GM20000 (cell line): ENCODE data around the gene HPRT1.

ENCODE experiments used
- DNase-seq: peaks from one replicate; pipeline ENCODE4 v3.0.0; 2012; ENCODE audit warnings: low spot score
- CTCF ChIP-seq: IDR thresholded peaks from 2 replicates; pipeline ENCODE4 v1.5.1; 2012; ENCODE audit warnings: mild to moderate bottlenecking, control low read depth; ENCODE audit errors: extremely low read depth, missing control alignments

Gene HPRT1

DNA sequence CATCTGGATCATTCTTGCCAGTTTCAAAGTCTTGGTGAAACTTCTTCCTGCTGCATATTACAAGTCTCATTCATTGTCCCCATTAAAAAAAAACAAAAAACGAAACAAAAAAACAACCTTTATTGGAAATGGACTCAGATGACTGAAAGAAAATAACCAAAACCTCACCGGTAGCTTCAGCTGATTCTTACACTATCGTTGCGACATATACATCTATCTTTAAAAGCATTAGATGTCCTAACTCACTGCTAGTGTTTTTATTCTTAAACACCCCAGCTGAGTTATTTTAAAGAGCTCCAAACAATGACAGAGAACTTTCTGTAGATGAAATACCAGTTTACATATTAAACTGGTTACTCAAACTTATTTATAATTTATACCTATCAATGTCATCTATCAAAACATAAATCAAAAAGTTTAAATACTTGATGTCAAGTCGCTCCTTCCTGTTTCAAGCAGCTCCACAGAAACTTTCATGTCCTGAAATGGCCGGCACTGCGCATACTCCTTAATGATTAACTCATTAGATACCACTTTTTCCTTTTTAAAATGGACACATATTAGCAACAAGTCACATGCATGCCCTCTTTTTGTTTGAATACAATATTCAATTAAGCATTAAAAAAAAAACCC lies 87.2 kb downstream of the HPRT1 start:
- no peak for DNase-seq
- no peak for TF ChIP-seq CTCF

DNA sequence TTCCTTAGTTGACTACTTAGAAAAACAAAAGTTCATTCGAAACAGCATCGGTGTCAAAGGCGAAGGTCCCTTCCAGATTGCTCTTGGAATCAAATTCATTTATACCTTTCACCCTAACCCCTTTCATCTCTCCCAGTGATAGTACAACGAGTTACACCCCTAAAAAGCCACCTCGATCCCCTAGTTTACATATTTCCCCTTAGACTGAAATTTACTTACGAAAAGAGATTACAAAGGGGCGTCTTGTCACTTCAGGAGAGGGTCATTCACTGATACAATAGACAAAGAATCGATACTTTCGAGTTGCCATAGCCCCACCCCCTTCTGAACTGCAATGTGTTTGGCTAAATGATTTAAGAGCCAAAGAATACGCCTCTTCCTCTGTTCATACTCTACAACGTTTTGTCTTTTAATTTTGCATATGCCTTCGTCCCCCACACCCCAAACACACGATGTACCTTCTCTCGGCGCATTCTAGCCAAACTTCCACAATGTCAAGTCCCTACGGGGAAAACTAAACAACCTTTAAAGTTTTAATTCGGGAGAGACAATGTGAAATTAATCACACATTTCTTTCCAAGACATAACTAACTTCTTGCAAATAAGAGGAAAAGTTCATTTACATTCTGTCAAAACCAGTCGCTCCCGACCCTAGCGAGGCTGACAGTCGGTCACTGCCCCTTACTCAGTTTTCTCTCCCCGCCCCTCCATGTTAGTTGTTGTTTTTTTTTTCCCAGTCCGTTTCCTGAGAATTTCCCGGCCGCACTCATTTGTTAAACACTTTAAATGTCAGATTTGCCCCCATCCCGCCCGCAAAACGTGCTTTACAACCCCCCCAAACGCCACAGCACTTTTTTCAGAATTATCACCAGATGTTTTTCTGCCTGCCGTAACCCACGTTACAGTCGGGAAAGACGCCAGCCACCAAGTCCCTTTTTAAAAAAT lies 88.6 kb downstream of the HPRT1 start:
- no peak for TF ChIP-seq CTCF
- DNase-seq, result no peak
